K562 (cell line): ENCODE data around the gene TK1. TPM values are rescaled to one million over a fixed set of nuclear protein-coding genes. Genes with fewer than 3 reads are reported as not detected.

Experiments used
- CCAR2 ChIP-seq: fragments of 200-400 bp; formaldehyde crosslinking; IDR thresholded peaks from 2 replicates; pipeline ENCODE4 v1.6.1; 2017; ENCODE audit warnings: mild to moderate bottlenecking, low read depth, low read length
- CSDE1 ChIP-seq, 2 experiments: fragments of 450-650 bp; IDR thresholded peaks; 2 replicates each; pipeline ENCODE4 v1.6.1; 2016; ENCODE audit warnings: mild to moderate bottlenecking in 1 of 2
- ESRRA ChIP-seq: fragments of 450-650 bp; IDR thresholded peaks from 2 replicates; pipeline ENCODE4 v1.6.1; 2014; ENCODE audit warnings: low read depth, mild to moderate bottlenecking, moderate library complexity, borderline replicate concordance
- KLF13 ChIP-seq: fragments of 450-650 bp; IDR thresholded peaks from 2 replicates; pipeline ENCODE4 v1.6.1; 2016; ENCODE audit warnings: missing genetic modification characterization, low read depth, mild to moderate bottlenecking, missing compliant biosample characterization, moderate library complexity, borderline replicate concordance
- NKRF ChIP-seq: fragments of 450-650 bp; IDR thresholded peaks from 2 replicates; pipeline ENCODE4 v1.6.1; 2016; ENCODE audit warnings: borderline replicate concordance
- NR1H2 ChIP-seq: sonication (generic); formaldehyde crosslinking; IDR thresholded peaks from 2 replicates; pipeline ENCODE4 v1.4.0; 2020; ENCODE audit warnings: mild to moderate bottlenecking, missing genetic modification reagents
- PHF8 ChIP-seq: fragments of 200-600 bp; sonication (generic); IDR thresholded peaks from 2 replicates; pipeline ENCODE4 v1.6.1; 2012; ENCODE audit warnings: mixed run types, mild to moderate bottlenecking, inconsistent platforms, low read length, moderate library complexity, borderline replicate concordance
- PHTF2 ChIP-seq: fragments of 250-450 bp; sonication (Bioruptor Pico); IDR thresholded peaks from 2 replicates; pipeline ENCODE4 v1.5.0; 2021; ENCODE audit warnings: mild to moderate bottlenecking
- RB1 ChIP-seq: fragments of 450-650 bp; IDR thresholded peaks from 2 replicates; pipeline ENCODE4 v1.6.1; 2017; ENCODE audit warnings: low read depth, mild to moderate bottlenecking
- SIX5 ChIP-seq, 2 experiments: IDR thresholded peaks; 2 replicates each; pipeline ENCODE4 v1.6.1; 2011; ENCODE audit warnings: low read length in 2 of 2, borderline replicate concordance in 1 of 2, low read depth in 1 of 2, mild to moderate bottlenecking in 1 of 2, moderate library complexity in 1 of 2; ENCODE audit not compliant: insufficient read depth in 1 of 2
- SRSF9 ChIP-seq: fragments of 200-400 bp; formaldehyde crosslinking; IDR thresholded peaks from 2 replicates; pipeline ENCODE4 v1.6.1; 2017; ENCODE audit warnings: low read depth, low read length, borderline replicate concordance
- THRAP3 ChIP-seq: fragments of 450-650 bp; IDR thresholded peaks from 2 replicates; pipeline ENCODE4 v1.6.1; 2016; ENCODE audit warnings: mild to moderate bottlenecking, inconsistent platforms, borderline replicate concordance
- ZBTB12 ChIP-seq: fragments of 250-450 bp; sonication (Bioruptor Pico); IDR thresholded peaks from 2 replicates; pipeline ENCODE4 v1.4.0; 2020
- polyA plus RNA-seq, 8 experiments: library from polyadenylated mRNA; depleted of rRNA in 4 of 8; stranded (reverse) in 5 of 8; unstranded in 3 of 8; fragments of >200 nt; fragmentation: Nextera tagmentation in 2 of 8; fragmentation: Illumina TruSeq in 1 of 8; extraction: Ambion mirVana in 2 of 8; extraction: Trizol in 1 of 8; gene quantifications; 2 replicates each; pipeline versions ENCODE4 v1.2.1 to v1.2.3, GENCODE V29; 2011 to 2014; ENCODE audit warnings: inconsistent platforms in 1 of 8, missing spikeins in 1 of 8
- total RNA-seq, 7 experiments: library from RNA; depleted of rRNA in 6 of 7; stranded (reverse); fragments of >200 nt in 6 of 7; fragmentation: Illumina TruSeq in 2 of 7; extraction: Trizol in 2 of 7; gene quantifications; 2 replicates each; pipeline versions ENCODE4 v1.2.1 to v1.2.3, GENCODE V29; 2011 to 2021; ENCODE audit warnings: low replicate concordance in 1 of 7
- TF ChIP-seq, protein P1 (sequence below): fragments of 450-650 bp; formaldehyde crosslinking; IDR thresholded peaks from 2 replicates; pipeline ENCODE4 v1.4.0; 2020; ENCODE audit warnings: mild to moderate bottlenecking, moderate library complexity
- TF ChIP-seq, protein P2 (sequence below): fragments of 250-450 bp; sonication (Bioruptor Pico); IDR thresholded peaks from 2 replicates; pipeline ENCODE4 v1.9.0; 2021; ENCODE audit warnings: mild to moderate bottlenecking, inconsistent platforms
- TF ChIP-seq, protein P3 (sequence below): fragments of 250-450 bp; sonication (Bioruptor Pico); IDR thresholded peaks from 2 replicates; pipeline ENCODE4 v1.4.0; 2020; ENCODE audit warnings: mild to moderate bottlenecking, moderate library complexity

The TK1 gene
- total and polyA plus RNA-seq, 9 of the 15 experiments (the other 6 are each of a cell fraction or from before 2014, with no cell fraction given): 8.4 to 280 (median 103) TPM

DNA sequence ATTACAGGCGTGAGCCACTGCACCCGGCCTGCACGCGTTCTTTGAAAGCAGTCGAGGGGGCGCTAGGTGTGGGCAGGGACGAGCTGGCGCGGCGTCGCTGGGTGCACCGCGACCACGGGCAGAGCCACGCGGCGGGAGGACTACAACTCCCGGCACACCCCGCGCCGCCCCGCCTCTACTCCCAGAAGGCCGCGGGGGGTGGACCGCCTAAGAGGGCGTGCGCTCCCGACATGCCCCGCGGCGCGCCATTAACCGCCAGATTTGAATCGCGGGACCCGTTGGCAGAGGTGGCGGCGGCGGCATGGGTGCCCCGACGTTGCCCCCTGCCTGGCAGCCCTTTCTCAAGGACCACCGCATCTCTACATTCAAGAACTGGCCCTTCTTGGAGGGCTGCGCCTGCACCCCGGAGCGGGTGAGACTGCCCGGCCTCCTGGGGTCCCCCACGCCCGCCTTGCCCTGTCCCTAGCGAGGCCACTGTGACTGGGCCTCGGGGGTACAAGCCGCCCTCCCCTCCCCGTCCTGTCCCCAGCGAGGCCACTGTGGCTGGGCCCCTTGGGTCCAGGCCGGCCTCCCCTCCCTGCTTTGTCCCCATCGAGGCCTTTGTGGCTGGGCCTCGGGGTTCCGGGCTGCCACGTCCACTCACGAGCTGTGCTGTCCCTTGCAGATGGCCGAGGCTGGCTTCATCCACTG lies 27.3 kb upstream of the TK1 start, which contains the start of gene BIRC5 (continued):
- TF ChIP-seq, protein P1, sequence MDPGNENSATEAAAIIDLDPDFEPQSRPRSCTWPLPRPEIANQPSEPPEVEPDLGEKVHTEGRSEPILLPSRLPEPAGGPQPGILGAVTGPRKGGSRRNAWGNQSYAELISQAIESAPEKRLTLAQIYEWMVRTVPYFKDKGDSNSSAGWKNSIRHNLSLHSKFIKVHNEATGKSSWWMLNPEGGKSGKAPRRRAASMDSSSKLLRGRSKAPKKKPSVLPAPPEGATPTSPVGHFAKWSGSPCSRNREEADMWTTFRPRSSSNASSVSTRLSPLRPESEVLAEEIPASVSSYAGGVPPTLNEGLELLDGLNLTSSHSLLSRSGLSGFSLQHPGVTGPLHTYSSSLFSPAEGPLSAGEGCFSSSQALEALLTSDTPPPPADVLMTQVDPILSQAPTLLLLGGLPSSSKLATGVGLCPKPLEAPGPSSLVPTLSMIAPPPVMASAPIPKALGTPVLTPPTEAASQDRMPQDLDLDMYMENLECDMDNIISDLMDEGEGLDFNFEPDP: no peak
- TF ChIP-seq, protein P2, sequence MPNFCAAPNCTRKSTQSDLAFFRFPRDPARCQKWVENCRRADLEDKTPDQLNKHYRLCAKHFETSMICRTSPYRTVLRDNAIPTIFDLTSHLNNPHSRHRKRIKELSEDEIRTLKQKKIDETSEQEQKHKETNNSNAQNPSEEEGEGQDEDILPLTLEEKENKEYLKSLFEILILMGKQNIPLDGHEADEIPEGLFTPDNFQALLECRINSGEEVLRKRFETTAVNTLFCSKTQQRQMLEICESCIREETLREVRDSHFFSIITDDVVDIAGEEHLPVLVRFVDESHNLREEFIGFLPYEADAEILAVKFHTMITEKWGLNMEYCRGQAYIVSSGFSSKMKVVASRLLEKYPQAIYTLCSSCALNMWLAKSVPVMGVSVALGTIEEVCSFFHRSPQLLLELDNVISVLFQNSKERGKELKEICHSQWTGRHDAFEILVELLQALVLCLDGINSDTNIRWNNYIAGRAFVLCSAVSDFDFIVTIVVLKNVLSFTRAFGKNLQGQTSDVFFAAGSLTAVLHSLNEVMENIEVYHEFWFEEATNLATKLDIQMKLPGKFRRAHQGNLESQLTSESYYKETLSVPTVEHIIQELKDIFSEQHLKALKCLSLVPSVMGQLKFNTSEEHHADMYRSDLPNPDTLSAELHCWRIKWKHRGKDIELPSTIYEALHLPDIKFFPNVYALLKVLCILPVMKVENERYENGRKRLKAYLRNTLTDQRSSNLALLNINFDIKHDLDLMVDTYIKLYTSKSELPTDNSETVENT: peak; percentile 38; the same call in 1 of the 2 replicates
- TF ChIP-seq SIX5 (IDR thresholded peaks at IDR 0.05; ENCODE audit: borderline replicate concordance in 1 of 2, insufficient read depth in 1 of 2, low read depth in 1 of 2, low read length in 2 of 2) (peak; percentile 67 to 88), RB1 (peak; percentile 89), PHTF2 (CRISPR knock-in tag) (no peak), NR1H2 (CRISPR knock-in tag) (0 out of 2 replicates have a peak, but pooled peaks have one; percentile 86), ESRRA (peak; percentile 67), CSDE1 (IDR thresholded peaks at IDR 0.05) (no peak), THRAP3 (no peak), KLF13 (tag) (peak; percentile 85), PHF8 (peak; percentile 81; the same call in 1 of the 2 replicates), ZBTB12 (CRISPR knock-in tag) (no peak), SRSF9 (no peak), CCAR2 (no peak), NKRF (peak; percentile 97; the same call in 1 of the 2 replicates)
- TF ChIP-seq, protein P3, sequence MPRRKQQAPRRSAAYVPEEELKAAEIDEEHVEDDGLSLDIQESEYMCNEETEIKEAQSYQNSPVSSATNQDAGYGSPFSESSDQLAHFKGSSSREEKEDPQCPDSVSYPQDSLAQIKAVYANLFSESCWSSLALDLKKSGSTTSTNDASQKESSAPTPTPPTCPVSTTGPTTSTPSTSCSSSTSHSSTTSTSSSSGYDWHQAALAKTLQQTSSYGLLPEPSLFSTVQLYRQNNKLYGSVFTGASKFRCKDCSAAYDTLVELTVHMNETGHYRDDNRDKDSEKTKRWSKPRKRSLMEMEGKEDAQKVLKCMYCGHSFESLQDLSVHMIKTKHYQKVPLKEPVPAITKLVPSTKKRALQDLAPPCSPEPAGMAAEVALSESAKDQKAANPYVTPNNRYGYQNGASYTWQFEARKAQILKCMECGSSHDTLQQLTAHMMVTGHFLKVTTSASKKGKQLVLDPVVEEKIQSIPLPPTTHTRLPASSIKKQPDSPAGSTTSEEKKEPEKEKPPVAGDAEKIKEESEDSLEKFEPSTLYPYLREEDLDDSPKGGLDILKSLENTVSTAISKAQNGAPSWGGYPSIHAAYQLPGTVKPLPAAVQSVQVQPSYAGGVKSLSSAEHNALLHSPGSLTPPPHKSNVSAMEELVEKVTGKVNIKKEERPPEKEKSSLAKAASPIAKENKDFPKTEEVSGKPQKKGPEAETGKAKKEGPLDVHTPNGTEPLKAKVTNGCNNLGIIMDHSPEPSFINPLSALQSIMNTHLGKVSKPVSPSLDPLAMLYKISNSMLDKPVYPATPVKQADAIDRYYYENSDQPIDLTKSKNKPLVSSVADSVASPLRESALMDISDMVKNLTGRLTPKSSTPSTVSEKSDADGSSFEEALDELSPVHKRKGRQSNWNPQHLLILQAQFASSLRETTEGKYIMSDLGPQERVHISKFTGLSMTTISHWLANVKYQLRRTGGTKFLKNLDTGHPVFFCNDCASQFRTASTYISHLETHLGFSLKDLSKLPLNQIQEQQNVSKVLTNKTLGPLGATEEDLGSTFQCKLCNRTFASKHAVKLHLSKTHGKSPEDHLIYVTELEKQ (CRISPR knock-in tag): no peak
